Stimulated activated CD4-positive, alpha-beta T cell treated with anti-CD3 and anti-CD28 coated beads, Interleukin-2, amount 100 ng/mL, for 4 hours (primary cell): ENCODE data around the gene PICK1.
"Not testable (repeated sequence)": the region's sequence is repeated elsewhere in the genome, so short reads cannot be mapped to it uniquely, and the experiment has no call there.

Experiments used
- DNase-seq: peaks from one replicate; pipeline ENCODE4 v3.0.0-alpha.2; 2020; ENCODE audit warnings: low read depth

The PICK1 gene

DNA sequence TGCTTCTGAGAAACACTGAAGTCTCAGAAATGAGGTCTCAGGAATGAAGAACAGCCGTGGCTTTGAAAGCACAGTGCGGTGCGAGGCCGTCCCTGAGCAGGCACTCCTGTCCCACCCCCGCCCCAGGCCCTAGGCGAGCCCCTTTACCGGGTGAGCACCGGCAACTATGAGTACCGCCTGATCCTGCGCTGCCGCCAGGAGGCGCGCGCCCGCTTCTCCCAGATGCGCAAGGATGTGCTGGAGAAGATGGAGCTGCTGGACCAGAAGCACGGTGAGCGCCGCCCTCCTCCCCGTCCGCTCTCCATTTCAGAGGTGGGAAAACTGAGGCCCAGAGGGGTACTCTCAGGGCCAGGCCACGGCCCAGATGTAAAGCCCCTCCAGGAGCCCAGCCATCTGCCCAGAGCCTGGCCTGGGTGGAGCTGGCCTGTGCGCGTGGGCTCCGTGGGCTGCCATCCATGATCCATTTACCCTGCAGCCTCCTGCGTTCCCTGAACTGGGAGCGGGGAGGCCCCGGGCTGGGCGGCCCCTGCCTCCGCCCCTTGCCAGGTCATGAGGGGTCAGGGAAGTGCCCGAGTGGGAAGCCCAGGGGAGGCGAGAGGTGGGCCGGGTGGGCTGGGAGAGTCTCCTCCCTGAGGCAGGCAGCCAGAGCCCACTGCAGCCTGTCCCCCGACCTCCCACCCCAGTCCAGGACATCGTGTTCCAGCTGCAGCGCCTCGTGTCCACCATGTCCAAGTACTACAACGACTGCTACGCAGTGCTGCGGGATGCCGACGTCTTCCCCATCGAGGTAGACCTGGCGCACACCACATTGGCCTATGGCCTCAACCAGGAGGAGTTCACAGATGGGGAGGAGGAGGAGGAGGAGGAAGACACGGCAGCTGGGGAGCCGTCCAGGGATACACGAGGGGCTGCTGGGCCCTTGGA, 17.2 kb downstream of the PICK1 start:
- no peak for DNase-seq

DNA sequence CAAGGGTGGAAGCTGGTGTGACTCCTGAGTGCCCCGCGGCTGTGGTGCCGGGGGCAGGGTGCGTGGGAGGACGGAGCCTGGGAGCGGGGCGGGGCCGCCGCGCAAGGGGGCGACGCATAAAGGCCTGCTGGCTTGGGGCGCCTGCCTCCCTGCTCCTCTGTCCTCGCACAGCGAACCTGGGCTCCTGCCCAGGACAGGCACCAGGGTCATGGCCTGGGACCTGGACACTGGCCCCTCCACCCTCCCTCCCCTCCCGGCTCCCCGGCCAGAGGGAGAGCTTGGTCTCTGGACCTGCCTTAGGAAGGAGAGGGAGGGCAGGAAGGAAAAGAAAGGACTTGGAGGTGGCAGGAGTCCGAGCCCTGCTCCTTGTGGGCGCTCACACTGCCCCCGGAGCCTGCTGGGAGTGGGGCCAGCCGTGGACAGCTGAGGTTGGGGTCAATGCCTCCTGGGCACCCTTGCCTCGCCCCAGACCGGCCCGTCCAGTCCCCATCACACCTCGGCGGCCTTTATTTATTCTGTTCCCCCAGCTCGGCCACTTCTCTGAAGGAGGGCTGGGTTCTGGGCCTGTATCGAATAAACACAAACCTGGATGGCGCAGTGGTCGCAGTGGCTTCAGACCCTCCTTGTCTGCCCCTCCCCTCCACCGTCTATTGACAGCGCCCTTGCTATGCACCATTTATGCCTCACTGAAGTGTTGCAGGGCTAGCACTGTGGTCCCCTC, 18.1 kb downstream of the PICK1 start:
- DNase-seq, result no peak

DNA sequence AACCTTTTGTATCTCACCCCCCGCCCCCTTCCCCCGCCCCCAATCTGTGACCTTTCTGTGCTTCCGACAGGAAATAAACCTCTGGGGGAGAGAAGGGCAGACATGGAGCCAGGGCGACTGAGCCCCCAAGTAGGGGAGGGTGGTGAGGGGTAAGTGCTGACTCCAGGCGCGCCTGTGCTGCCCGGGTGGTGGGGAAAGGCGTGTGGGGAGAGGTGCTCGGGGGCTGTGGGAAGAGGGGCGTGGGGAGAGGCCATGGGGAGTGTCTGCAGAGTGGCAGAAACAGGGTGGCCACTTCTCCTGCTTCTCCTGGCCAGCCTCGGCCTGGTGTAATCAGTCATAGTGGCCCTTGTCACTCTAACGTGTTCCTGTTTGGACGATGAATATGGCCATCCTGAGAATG, 18.8 kb downstream of the PICK1 start:
- DNase-seq, result no peak

DNA sequence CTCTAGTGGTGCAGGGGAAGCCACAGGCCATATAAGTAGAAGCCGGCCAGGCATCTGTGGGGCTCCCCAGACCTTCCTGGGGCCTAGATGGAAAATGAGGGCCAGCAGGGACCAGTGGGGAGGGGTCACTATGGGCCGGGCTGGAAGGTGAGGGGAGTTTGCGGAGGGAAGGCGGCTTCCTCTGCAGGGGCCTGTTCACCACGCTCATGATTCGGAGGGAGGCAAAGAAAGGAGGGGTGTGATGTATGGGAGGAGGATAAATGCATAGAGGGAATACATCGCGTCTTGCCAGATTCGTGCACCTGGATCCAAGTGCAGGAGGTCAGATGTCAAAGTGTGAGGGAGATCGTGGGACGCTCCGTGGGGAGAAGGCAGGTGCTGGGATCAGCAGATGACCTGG, 19.9 kb downstream of the PICK1 start:
- no peak for DNase-seq

DNA sequence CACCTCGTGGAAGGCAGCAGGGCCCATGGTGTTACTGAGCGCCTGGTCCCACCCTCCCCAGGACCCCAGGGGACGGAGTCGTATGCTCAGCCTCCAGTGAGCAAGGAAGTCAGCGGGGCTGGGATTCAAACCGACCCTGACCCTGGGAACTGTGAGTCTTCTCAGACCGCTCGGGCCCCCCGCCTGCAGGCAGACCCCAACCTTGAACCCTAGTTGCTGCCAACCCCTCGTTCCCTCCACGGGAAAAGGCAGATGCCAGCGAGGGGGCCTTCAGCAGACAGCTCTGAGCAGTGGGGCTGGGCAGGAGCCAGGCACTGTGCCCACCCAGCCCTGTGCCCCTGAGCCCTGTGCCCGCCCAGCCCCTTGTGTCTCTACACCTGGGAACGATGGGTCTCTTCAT, 20.4 kb downstream of the PICK1 start:
- no peak for DNase-seq

DNA sequence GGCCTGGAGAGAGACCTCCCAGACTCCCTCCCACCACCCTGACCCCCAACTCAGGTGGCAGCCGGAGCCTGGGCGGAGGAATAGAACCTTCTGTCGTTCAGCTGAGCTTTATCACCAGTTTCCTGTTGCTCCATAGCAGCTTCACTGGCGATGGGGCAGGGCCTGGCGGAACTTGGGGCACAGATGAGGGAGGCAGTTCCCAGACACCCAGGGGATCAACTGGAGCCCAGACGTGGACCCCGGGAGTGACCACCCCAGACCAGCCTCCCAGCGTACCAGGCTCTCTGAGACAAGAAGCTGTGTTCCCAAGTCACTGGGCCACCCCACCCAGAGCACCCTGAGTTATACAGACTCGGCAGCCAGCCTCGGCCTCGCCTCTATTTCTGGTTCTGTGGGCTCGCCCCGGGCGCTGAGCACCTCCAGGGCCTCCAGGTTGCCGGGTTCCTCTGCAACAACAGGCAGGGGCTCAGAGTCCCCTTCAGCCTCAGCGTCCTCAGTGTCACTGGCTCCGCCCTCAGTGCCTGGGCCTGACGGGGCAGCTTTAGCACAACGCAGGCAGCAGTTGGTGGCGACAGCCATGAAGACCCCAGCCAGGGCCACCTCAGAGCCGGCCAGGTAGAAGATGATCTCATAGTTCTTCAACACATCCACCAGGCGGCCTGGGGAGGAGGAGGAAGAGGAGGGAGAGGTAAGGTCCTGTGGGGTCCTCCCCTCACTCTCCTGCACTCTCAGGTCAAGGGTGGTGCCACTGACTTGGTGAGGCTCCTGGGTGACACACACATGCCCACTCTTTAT, 21.0 kb downstream of the PICK1 start:
- DNase-seq, result no peak

DNA sequence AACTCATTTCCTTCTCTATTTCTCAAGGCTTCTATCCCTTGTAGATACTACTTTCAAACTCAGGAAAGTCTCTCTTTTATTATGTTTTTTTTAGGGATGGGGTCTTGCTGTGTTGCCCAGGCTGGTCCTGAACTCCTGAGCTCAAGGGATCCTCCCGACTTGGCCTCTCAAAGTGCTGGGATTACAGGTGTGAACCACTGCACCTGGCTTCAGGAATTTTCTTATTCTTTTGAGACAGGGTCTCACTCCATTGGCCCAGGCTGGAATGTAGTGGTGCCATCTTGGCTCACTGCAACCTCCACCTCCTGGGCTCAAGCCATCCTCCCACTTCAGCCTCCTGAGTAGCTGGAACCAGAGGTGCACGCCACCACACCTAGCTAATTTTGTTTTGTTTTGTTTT, 22.0 kb downstream of the PICK1 start:
- not testable (repeated sequence) for DNase-seq

DNA sequence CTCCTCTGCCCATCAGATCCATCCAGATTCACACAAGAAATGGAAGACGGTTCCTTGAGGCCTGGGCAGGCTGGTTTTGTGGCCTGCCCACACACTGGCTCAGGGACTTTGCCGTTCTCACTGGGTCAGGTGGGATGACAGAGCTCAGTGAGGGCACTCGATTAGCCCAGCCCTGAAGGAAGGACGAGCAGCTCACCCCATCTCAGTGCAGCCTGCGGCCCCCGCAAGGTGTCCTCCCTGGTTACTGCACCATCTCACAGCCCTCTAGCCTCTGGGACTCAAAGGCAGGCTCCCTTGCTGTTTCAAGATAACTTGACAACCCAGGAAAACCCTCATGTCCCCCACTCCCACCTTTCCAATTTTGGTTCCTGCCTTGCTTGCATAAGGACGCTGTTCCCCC, 22.6 kb downstream of the PICK1 start:
- DNase-seq, result no peak

DNA sequence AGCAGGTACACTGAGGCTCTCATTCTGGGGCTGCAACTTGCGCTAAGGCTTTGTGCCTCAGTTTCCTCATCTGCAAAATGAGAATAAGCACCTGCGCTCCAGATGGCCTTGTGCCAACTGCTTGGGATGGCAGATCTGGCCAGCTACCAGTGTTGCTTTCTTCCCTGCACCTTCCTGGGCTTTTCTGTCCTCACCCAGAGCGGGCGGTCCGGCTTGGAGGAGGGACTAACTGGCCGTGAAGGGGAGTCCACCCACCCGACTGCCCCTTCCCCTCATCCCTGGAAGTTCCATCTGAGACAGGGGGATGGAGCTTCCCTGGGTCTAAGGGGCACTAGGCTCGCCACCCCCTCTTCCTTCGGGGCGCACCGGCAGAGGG, 23.3 kb downstream of the PICK1 start:
- DNase-seq, result no peak

DNA sequence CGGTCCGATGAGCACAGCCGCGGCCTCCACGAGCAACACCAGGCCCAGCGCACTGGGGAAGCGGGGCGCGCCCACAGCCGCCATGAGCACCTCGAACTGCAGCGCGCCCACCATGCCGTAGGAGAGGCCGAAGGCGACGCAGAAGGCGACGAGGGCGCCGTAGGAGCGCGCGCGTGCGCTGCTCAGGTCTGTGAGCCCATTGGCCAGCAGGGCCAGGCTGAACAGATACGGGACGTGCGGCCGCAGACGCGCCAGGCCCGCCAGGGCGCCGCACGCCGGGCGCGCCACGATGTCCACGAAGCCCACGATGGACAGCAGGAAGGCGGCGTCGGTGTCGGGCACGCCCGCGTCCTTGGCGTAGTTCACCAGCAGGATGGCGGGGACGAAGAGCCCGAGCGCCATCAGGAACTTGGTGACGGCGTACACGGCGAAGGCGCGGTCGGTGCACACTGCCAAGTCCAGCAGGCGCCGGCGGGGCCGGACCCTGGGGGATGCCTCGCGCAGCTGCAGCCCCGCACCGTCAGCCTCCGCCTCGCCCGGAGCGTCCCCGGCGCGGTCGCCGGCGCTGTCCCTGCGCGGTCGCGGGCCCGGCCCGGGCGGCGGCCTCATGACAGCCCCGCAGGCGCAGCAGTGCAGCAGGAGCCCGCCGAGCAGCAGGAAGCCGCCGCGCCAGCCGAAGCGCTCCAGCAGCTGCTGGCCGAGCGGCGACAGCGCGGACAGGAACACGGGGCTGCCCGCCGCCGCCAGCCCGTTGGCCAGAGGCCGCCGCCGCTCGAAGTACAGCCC, 23.8 kb downstream of the PICK1 start:
- no peak for DNase-seq

DNA sequence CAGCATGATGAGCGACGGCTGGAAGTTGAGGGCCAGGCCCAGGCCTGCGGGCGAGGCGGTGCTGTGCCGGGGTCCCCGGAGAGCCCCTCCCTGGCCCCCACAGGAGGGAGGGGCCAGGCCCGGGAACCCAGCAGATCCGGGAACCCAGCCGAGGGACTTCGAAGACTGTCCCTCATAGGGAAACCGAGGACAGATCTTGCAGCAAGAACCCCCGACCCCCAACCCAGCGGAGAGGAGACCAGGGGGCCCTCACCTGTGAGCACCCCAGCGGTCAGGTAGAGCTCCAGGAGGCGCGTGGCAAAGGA, 24.4 kb downstream of the PICK1 start:
- DNase-seq, result no peak

DNA sequence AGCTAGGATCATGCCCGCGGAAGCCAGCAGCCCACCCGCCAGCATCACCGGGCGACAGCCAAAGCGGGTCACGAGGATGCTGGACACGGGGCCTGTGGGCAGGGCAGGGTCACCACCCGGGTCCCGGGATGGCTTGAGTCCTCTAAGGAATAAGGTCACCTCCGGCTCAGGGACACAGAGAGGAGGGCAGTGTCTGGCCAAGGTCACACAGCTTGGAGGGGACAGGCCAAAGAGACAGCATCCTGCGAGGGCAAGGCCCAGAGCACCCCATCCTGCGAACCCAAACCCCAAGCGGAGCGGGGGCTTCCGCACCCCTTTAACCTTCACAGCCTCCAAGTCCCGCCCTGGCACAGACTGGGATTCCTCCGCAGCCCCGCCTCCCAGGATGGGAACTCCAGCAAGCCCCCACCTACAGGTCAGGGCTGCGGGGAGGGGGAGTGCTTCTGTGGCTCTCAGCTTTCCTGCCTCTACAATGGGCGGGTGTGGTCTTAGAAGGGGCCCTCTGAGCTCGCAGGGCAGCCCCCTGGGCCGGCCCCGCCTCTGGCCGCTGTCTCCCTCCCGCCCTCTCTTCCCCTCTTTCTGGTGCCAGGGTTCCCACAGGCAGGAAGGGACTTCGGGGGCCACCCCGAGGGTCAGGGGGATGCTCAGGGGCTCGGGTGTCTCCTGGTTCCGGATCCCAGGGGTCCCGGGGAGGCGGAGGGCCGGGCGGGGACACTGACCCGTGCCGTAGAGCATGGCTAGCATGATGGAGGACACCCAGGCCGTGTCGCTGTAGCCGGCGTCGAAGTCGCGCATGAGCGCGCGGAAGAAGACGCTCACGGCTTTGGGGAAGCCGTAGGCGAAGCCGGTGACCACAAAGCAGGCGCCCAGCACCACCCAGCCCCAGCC, 25.0 kb downstream of the PICK1 start:
- DNase-seq, result no peak

DNA sequence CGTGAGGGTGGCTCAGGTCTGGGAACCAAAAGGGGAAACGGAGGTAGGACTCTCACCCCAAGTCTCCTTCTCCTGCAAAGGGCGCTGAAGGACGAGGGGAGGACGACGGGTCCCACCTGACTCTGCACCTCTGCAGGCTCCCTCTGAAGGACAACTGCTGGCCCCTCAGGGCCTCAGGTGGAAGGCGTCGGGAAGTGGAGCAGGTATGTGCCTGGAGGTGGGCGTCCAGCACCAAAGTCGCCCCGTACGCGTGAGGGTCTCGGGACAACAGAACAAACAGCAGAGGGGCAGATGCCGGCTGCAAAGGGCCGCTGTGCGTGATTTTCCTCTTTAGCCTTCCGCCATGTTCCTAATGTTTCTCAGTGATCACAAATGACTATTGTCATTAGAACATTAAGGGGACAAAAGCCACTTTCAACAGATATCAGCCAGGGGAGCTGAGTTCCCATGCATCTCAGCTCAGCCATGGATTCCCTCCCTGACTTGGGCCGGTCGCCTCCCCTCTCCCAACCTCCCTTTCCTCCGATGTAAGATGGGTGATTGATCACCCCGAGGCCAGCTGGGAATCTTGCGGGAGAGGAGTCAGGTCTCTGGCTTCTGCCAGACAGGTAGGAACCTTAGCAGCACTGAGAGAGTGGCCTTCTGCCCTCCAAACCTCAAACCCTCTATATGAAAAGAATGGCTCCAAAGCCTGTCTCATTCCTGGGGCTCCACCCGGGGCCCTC, 25.9 kb downstream of the PICK1 start:
- DNase-seq, result no peak

DNA sequence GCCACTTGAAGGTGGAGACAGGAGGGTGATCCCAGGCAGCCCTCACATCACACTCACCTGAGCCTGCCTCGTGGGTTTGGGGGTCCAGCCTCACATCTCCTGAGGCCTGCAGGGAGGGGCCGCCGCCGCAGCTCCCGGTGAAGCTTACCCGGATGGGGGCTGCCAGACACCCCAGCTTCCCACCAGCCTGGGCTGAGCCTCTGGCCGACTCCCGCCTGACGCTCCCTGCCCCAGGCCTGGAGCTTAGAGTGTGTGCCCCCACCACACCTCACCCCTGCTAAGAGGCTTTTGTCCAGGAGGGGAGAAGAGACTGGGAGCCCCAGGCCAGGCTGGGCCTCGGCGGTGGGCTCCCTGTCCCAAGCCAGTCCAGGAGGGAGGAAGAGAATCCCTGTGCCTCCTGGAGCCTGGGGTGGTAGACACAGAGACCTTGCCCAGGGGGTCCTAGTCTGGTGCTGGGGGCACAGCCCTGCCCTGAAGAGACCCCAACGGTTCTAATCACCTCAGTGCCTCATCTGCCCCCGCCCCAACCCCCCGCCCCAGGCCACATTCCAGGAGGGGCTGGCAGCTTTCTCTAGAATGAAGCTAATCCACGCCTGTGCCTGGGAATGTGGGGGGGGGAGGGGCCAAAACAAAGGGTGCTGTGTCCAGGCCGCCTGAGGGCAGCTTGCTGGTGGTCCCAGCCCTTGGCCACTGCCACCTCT, 26.9 kb downstream of the PICK1 start, which contains the start of gene SLC16A8:
SLC16A8 (minus strand) TSS at position 254 of the 701 bp plus-strand sequence. CDS start 1,311 bp downstream, outside the sequence.
- DNase-seq, result no peak

DNA sequence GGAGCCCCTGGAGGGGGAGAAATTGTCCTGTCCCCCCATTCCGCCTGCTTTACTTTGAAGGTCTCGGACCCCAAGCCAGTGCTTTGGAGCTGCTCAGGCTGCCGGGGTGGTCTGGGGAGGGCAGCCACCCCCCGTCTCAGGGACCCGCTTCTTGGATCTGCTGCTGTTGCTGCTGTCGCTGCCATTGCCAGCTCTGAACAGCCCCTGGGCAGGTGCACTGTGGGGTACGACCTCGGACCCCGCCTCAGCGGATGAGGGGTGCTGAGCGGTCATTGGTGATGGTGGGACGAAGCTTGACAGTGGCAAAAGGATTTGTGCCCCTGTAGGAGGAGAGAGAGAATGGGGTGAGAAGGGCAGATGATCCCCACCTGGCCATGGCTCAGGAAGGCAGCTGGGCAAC, 27.9 kb downstream of the PICK1 start:
- no peak for DNase-seq

DNA sequence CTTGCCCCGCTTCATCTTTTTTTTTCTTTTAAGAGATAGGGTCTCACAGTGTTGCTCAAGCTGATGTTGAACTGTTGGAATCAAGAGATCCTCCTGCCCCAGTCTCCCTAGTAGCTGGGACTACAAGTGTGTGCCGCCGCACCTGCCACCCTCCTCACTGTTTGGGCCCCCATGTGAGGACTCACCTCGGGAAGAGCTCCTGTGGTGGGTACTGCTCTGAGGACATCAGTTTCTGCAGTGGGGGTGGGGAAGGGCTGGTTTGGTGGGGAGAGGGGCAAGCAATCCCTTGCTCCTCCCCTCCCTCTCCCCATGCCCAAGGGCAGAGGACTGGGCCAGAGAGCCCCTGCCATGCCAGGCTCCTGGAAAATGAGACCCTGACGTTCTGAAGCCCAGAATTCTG, 28.3 kb downstream of the PICK1 start:
- no peak for DNase-seq

DNA sequence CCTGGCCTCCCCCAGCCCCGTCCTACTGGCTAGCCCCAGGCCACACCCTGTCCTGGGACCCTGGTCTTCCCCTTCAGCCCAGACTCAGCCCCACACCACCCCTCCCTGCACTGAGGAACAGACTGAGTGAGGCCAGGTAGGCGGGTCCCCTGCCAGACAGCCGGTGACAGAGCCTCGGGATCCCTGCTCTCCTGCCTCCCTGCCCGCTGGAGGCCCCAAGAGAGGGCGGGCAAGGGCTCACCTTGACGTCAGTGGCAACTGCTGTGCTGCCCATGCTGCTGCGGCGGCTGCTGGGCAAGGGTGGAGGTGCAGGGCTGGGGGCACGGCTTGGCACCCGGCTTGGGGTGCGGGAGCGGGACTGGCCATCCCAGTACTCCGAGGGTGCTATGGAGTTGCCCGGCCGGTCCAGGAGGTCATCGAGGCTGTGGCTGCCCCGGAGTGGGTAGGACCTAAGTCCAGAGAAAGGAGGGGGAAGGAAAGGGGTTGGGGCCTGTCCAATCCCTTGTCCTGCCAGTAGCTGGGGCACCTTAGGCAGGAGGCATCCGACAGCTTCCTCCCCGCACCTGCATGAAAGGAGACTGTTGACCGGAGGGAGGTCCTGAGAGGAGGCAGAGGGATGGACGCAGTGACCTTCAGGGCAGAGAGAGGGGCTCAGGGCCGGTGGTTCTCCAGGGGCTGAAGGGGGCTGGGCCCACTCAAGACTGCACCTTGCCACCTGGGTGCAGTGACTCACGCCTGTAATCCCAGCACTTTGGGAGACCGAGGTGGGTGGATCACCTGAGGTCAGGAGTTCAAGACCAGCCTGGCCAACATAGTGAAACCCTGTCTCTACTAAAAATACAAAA, 29.0 kb downstream of the PICK1 start:
- DNase-seq, result no peak

DNA sequence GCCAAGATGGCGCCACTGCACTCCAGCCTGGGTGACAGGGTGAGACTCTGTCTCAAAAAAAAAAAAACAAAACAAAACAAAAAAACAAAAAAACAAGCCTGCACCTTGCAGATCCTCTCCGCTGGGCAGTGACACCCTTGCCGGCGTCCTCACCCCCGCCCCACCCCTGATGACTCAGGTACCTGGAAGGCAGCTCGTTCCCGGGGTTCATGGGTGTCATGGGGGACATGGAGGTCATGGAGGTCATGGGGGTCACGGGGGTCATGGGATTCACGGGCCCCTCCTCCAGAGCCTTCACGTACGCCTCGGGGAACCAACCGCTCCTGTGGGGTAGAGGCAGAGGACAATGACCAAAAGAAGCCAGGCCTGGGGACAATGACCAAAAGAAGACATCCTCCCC, 29.7 kb downstream of the PICK1 start:
- DNase-seq, result no peak

DNA sequence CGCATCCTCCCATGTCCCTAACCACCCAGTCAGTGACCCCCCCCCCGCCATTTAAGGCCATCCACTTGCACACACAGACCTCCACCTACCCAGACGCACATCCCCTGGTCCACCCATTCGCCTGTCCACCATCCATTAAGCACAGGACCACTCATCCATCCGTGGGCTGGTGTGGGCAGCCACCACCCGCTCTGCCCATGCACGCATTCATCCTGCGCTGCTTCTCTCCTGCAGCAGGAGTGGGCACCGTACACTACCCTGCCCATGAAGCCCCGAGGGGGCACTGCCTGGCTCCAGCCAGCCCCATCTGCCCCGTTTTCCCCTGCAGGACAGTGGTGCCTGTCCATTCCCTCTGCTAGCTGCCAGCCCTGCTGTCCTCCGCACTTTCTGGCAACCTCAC, 30.7 kb downstream of the PICK1 start:
- no peak for DNase-seq
